ENCODE measurements around the gene IL6. TPM values are rescaled to one million over a fixed set of nuclear protein-coding genes. Genes with fewer than 3 reads are reported as not detected.

IL6 gene
- total RNA-seq, 1 experiment from 2014 or later: 113 TPM

- ATAC-seq (no peak), DNase-seq (no peak)
- peaks cover 28% of the 10 kb centered on the region for H3K4me1 ChIP-seq (ENCODE audit: insufficient read depth, low read length)
- H3K4me2 ChIP-seq (ENCODE audit: low read length): peak overlapping the region; percentile 36
- no peak overlapping the region for H3K4me3 ChIP-seq (ENCODE audit: low read length)
- TF ChIP-seq EZH2 (IDR thresholded peaks at IDR 0.05; ENCODE audit: low read length, unreplicated experiment): no peak
- no peak for TF ChIP-seq CTCF (conservative IDR thresholded peaks at IDR 0.05; ENCODE audit: low read depth, low read length)
- TF ChIP-seq EZH2phosphoT487 (IDR thresholded peaks at IDR 0.05; ENCODE audit: borderline replicate concordance, low read length): no peak
- H3F3A ChIP-seq (ENCODE audit: low read length, unreplicated experiment): peaks cover 6% of the 10 kb centered on the region
- intact Hi-C loops (cut with micrococcal nuclease): loop anchor here (1.0 kb wide), 2 partner anchors 46 to 51 kb away; no protein-coding TSS in a partner anchor
- H3K27ac ChIP-seq (ENCODE audit: low read length): peak overlapping the region; percentile 91
- BruUV-seq (replicated peaks): no TSS peak
- H3K36me3 ChIP-seq (ENCODE audit: low read depth, low read length): no peaks in the 10 kb centered on the region
- H3K9ac ChIP-seq (ENCODE audit: low read length): peak overlapping the region; percentile 68
- ChIA-PET CTCF (interaction anchor here (1.3 to 1.9 kb wide), 2 partner anchors 9 to 159 kb away, joined by 5 to 8 read pairs; no protein-coding TSS in a partner anchor), POLR2A (ENCODE audit: unreplicated experiment) (interaction anchor here (0.6 to 1.2 kb wide), 2 partner anchors 51 to 108 kb away, joined by 3 read pairs; no protein-coding TSS in a partner anchor)
- no peaks in the 10 kb centered on the region for H3K9me2 ChIP-seq (replicated peaks; ENCODE audit: low read length)
- no peaks in the 10 kb centered on the region for H3K79me2 ChIP-seq (ENCODE audit: low read length)
- H4K20me1 ChIP-seq (ENCODE audit: low read length): no peaks in the 10 kb centered on the region
- H3K27me3 ChIP-seq (ENCODE audit: low read length): no peaks in the 10 kb centered on the region
- no peaks in the 10 kb centered on the region for H3K9me3 ChIP-seq (ENCODE audit: low read length)
- H2AFZ ChIP-seq (ENCODE audit: low read length): no peak overlapping the region
These were observed 8.0 kb upstream of the IL6 start for GRCh38 chr7:22718911-22719420.

GRCh38 chr7:22720791-22721786 lies 5.9 kb upstream of the IL6 start:
- ChIA-PET POLR2A (ENCODE audit: unreplicated experiment) (interaction anchor here (0.6 kb wide), 1 partner anchor 144 kb away, joined by 3 read pairs; no protein-coding TSS in a partner anchor), CTCF (no interaction called here)
- peak; percentile 4 for DNase-seq
- BruUV-seq (replicated peaks): no TSS peak
- Histone ChIP-seq H3K9me2 (replicated peaks; ENCODE audit: low read length) (no peaks in the 10 kb centered on the region), H3K4me2 (ENCODE audit: low read length) (no peak overlapping the region), H3K27me3 (ENCODE audit: low read length) (no peaks in the 10 kb centered on the region), H3K36me3 (ENCODE audit: low read depth, low read length) (no peaks in the 10 kb centered on the region), H3K79me2 (ENCODE audit: low read length) (no peaks in the 10 kb centered on the region), H3K27ac (ENCODE audit: low read length) (no peak overlapping the region), H2AFZ (ENCODE audit: low read length) (no peak overlapping the region), H3F3A (ENCODE audit: low read length, unreplicated experiment) (peaks cover 6% of the 10 kb centered on the region), H3K4me3 (ENCODE audit: low read length) (no peak overlapping the region), H3K4me1 (ENCODE audit: insufficient read depth, low read length) (peaks cover 39% of the 10 kb centered on the region), H4K20me1 (ENCODE audit: low read length) (no peaks in the 10 kb centered on the region), H3K9me3 (ENCODE audit: low read length) (no peaks in the 10 kb centered on the region), H3K9ac (ENCODE audit: low read length) (no peak overlapping the region)
- no peak for ATAC-seq
- intact Hi-C loops (cut with micrococcal nuclease): no loop called here
- no peak for TF ChIP-seq EZH2phosphoT487 (IDR thresholded peaks at IDR 0.05; ENCODE audit: borderline replicate concordance, low read length)
- TF ChIP-seq EZH2 (IDR thresholded peaks at IDR 0.05; ENCODE audit: low read length, unreplicated experiment): no peak

- Histone ChIP-seq H3K9ac (ENCODE audit: low read length) (no peak overlapping the region), H3K27me3 (ENCODE audit: low read length) (no peaks in the 10 kb centered on the region), H3K9me2 (replicated peaks; ENCODE audit: low read length) (no peaks in the 10 kb centered on the region), H2AFZ (ENCODE audit: low read length) (no peak overlapping the region), H4K20me1 (ENCODE audit: low read length) (no peaks in the 10 kb centered on the region), H3K36me3 (ENCODE audit: low read depth, low read length) (no peaks in the 10 kb centered on the region), H3K4me3 (ENCODE audit: low read length) (no peak overlapping the region), H3K4me2 (ENCODE audit: low read length) (no peak overlapping the region), H3K79me2 (ENCODE audit: low read length) (0 out of 2 replicates have a peak, but pooled peaks cover under 1% of the 10 kb centered on the region), H3K9me3 (ENCODE audit: low read length) (no peaks in the 10 kb centered on the region), H3K4me1 (ENCODE audit: insufficient read depth, low read length) (peaks cover 43% of the 10 kb centered on the region), H3K27ac (ENCODE audit: low read length) (no peak overlapping the region), H3F3A (ENCODE audit: low read length, unreplicated experiment) (peaks cover 4% of the 10 kb centered on the region)
- CTCF ChIA-PET: interaction anchor here (1.0 kb wide), 1 partner anchor 162 kb away, joined by 15 read pairs; no protein-coding TSS in a partner anchor
- no TSS peak for BruUV-seq (replicated peaks)
- no peak for DNase-seq
- POLR2A ChIA-PET (ENCODE audit: unreplicated experiment): no interaction called here
- TF ChIP-seq EZH2 (IDR thresholded peaks at IDR 0.05; ENCODE audit: low read length, unreplicated experiment) (no peak), CTCF (conservative IDR thresholded peaks at IDR 0.05; ENCODE audit: low read depth, low read length) (no peak), EZH2phosphoT487 (IDR thresholded peaks at IDR 0.05; ENCODE audit: borderline replicate concordance, low read length) (no peak)
- intact Hi-C loops (cut with micrococcal nuclease): no loop called here
- no peak for ATAC-seq
These were observed 4.3 kb upstream of the IL6 start for GRCh38 chr7:22722536-22723180.

All from PC-3 (cell line).